HCT116 (cell line): ENCODE data around the gene GALNT18. TPM values are rescaled to one million over a fixed set of nuclear protein-coding genes. Genes with fewer than 3 reads are reported as not detected.

Experiments used
- ATAC-seq: fragments of 200-7000 bp; cut with Tn5 transposase; 2 replicates; pipeline ENCODE4 v1.9.1; 2020; ENCODE audit warnings: mild to moderate bottlenecking, moderate library complexity
- BruUV-seq: library from RNA; stranded (reverse); fragments of 400-500 nt; replicated peaks from 2 replicates; lab custom pipeline; 2021; lab: Mats Ljungman, UMichigan
- CTCF ChIA-PET: fragments of 300-600 bp; sonication (Branson Sonifier 250); formaldehyde crosslinking; loops from one replicate; lab custom pipeline; 2021; ENCODE audit warnings: antibody characterized with exemption; lab: Charles Lee
- POLR2A ChIA-PET: fragments of 300-600, 350-600 bp; sonication (Branson Sonifier 250); formaldehyde crosslinking; loops from one replicate; lab custom pipeline; 2021; ENCODE audit warnings: antibody characterized with exemption; lab: Charles Lee
- RAD21 ChIA-PET, 2 experiments: fragments of 300-600 bp; sonication (Branson Sonifier 250); formaldehyde crosslinking; loops; one replicate each; lab custom pipeline; 2023; ENCODE audit warnings: low total read pairs in 2 of 2; ENCODE audit not compliant: uncharacterized antibody in 2 of 2, unreplicated experiment in 2 of 2, low non-redundant PET in 1 of 2; lab: Charles Lee
- DNase-seq: peaks from one replicate; pipeline ENCODE4 v3.0.0-alpha.2; 2010; ENCODE audit warnings: low read depth, low spot score
- H2AFZ ChIP-seq: fragments of 200-600 bp; shearing (Covaris generic), sonication (generic); 2 replicates; pipeline ENCODE4 v1.6.1; 2017; ENCODE audit warnings: low read depth, mixed run types, mixed read lengths, antibody characterized with exemption, low read length; ENCODE audit not compliant: poor library complexity, severe bottlenecking
- H3K27ac ChIP-seq: 2 replicates; pipeline ENCODE4 v1.5.1; 2012; ENCODE audit warnings: low read depth, low read length
- H3K27me3 ChIP-seq: fragments of 200-600 bp; sonication (generic); 2 replicates; pipeline ENCODE4 v1.6.1; 2016; ENCODE audit warnings: mixed run types, low read length, mixed read lengths; ENCODE audit not compliant: insufficient read depth
- H3K36me3 ChIP-seq, 2 experiments: fragments of 200-500 bp in 1 of 2; fragments of 200-600 bp in 1 of 2; sonication (Bioruptor generic) in 1 of 2; sonication (generic) in 1 of 2; 2 replicates each; pipeline versions ENCODE4 v1.5.1 to v1.6.1; 2014 to 2016; ENCODE audit warnings: low read length in 2 of 2, inconsistent platforms in 1 of 2, mixed read lengths in 1 of 2, mixed run types in 1 of 2; ENCODE audit not compliant: insufficient read depth in 2 of 2, control insufficient read depth in 1 of 2
- H3K4me1 ChIP-seq, 2 experiments: fragments of 200-600 bp in 1 of 2; sonication (generic) in 1 of 2; 2 replicates each; pipeline versions ENCODE4 v1.5.1 to v1.6.1; 2012 to 2017; ENCODE audit warnings: low read length in 2 of 2, inconsistent platforms in 1 of 2, mild to moderate bottlenecking in 1 of 2, mixed read lengths in 1 of 2, mixed run types in 1 of 2, moderate library complexity in 1 of 2; ENCODE audit not compliant: insufficient read depth in 2 of 2, control insufficient read depth in 1 of 2
- H3K4me2 ChIP-seq: fragments of 200-600 bp; sonication (generic); 2 replicates; pipeline ENCODE4 v1.6.1; 2017; ENCODE audit warnings: mixed run types, low read length, mixed read lengths
- H3K4me3 ChIP-seq, 2 experiments: fragments of 200-600 bp in 1 of 2; sonication (generic) in 1 of 2; replicated peaks in 1 of 2; 2 replicates each; pipeline ENCODE4 v1.5.1; 2011 to 2016; ENCODE audit warnings: low read length in 2 of 2, control low read depth in 1 of 2, low read depth in 1 of 2, mild to moderate bottlenecking in 1 of 2, mixed read lengths in 1 of 2, mixed run types in 1 of 2
- H3K79me2 ChIP-seq: fragments of 200-600 bp; sonication (generic); 2 replicates; pipeline ENCODE4 v1.6.1; 2017; ENCODE audit warnings: mild to moderate bottlenecking, mixed run types, low read length, moderate library complexity, mixed read lengths; ENCODE audit not compliant: insufficient read depth
- H3K9ac ChIP-seq: fragments of 200-600 bp; sonication (generic); 2 replicates; pipeline ENCODE4 v1.6.1; 2016; ENCODE audit warnings: low read length, mixed read lengths
- H3K9me2 ChIP-seq: fragments of 200-600 bp; sonication (generic), shearing (Covaris generic); 2 replicates; pipeline ENCODE4 v1.6.1; 2017; ENCODE audit warnings: mixed run types, mild to moderate bottlenecking, moderate library complexity; ENCODE audit not compliant: insufficient read depth
- H3K9me3 ChIP-seq, 2 experiments: fragments of 200-500 bp in 1 of 2; fragments of 200-600 bp in 1 of 2; sonication (Bioruptor generic) in 1 of 2; sonication (generic) in 1 of 2; 2 replicates each; pipeline ENCODE4 v1.6.1; 2014 to 2017; ENCODE audit warnings: low read length in 2 of 2, mixed read lengths in 2 of 2, inconsistent platforms in 1 of 2, low read depth in 1 of 2, mild to moderate bottlenecking in 1 of 2, mixed run types in 1 of 2, moderate library complexity in 1 of 2; ENCODE audit not compliant: control insufficient read depth in 1 of 2, insufficient read depth in 1 of 2
- H4K20me1 ChIP-seq: fragments of 200-600 bp; sonication (generic), shearing (Covaris generic); 2 replicates; pipeline ENCODE4 v1.6.1; 2017; ENCODE audit warnings: mixed run types, mild to moderate bottlenecking, moderate library complexity; ENCODE audit not compliant: insufficient read depth
- CEBPB ChIP-seq: IDR thresholded peaks from 2 replicates; pipeline ENCODE4 v1.6.1; 2012; ENCODE audit warnings: low read depth
- CTCF ChIP-seq, 3 experiments: fragments of 200-600 bp in 1 of 3; sonication (generic) in 1 of 3; IDR thresholded peaks in 2 of 3; conservative IDR thresholded peaks in 1 of 3; 2 replicates each; pipeline ENCODE4 v1.5.1; 2012 to 2017; ENCODE audit warnings: low read depth in 2 of 3, low read length in 2 of 3, antibody characterized with exemption in 1 of 3, borderline replicate concordance in 1 of 3, control low read depth in 1 of 3, mild to moderate bottlenecking in 1 of 3, mixed read lengths in 1 of 3, mixed run types in 1 of 3, moderate library complexity in 1 of 3; ENCODE audit not compliant: insufficient read depth in 1 of 3
- EGR1 ChIP-seq: IDR thresholded peaks from 2 replicates; pipeline ENCODE4 v1.6.1; 2012; ENCODE audit warnings: low read depth
- ELF1 ChIP-seq: IDR thresholded peaks from 2 replicates; pipeline ENCODE4 v1.6.1; 2012; ENCODE audit warnings: low read depth, borderline replicate concordance
- EZH2 ChIP-seq: fragments of 200-600 bp; sonication (generic); IDR thresholded peaks from 2 replicates; pipeline ENCODE4 v1.6.1; 2017; ENCODE audit warnings: antibody characterized with exemption, mixed run types
- FOSL1 ChIP-seq: IDR thresholded peaks from 2 replicates; pipeline ENCODE4 v1.6.1; 2012; ENCODE audit warnings: low read depth
- MAX ChIP-seq: IDR thresholded peaks from 2 replicates; pipeline ENCODE4 v1.6.1; 2012
- POLR2A ChIP-seq: IDR thresholded peaks from 2 replicates; pipeline ENCODE4 v1.7.0; 2011; ENCODE audit warnings: borderline replicate concordance; ENCODE audit not compliant: insufficient read depth, insufficient read length; ENCODE audit errors: extremely low read depth
- POLR2AphosphoS5 ChIP-seq: IDR thresholded peaks from 2 replicates; pipeline ENCODE4 v1.6.1; 2011; ENCODE audit warnings: mild to moderate bottlenecking, low read depth, low read length, moderate library complexity
- RAD21 ChIP-seq: IDR thresholded peaks from 2 replicates; pipeline ENCODE4 v1.6.1; 2012; ENCODE audit warnings: low read depth, mild to moderate bottlenecking
- SRF ChIP-seq: IDR thresholded peaks from 2 replicates; pipeline ENCODE4 v1.6.1; 2012; ENCODE audit warnings: low read depth
- TCF7L2 ChIP-seq: IDR thresholded peaks from 2 replicates; pipeline ENCODE4 v1.7.0; 2011; ENCODE audit warnings: borderline replicate concordance, inconsistent platforms; ENCODE audit not compliant: insufficient read depth, insufficient read length; ENCODE audit errors: extremely low read depth
- ZNF274 ChIP-seq: fragments of 200-500 bp; sonication (Bioruptor generic); IDR thresholded peaks from 2 replicates; pipeline ENCODE4 v1.6.1; 2014; ENCODE audit warnings: mild to moderate bottlenecking, low read depth, low read length, inconsistent platforms
- intact Hi-C: fragments of 100-400 bp; cut with micrococcal nuclease; formaldehyde crosslinking; loops from 2 replicates; pipeline ENCODE4 v1.10.0; 2022
- total RNA-seq: library from RNA; stranded (reverse); gene quantifications from one replicate; pipeline ENCODE4 v1.2.1, GENCODE V29; 2021; ENCODE audit not compliant: unreplicated experiment

The GALNT18 gene
- total RNA-seq, 1 experiment from 2014 or later: 19.9 TPM

DNA sequence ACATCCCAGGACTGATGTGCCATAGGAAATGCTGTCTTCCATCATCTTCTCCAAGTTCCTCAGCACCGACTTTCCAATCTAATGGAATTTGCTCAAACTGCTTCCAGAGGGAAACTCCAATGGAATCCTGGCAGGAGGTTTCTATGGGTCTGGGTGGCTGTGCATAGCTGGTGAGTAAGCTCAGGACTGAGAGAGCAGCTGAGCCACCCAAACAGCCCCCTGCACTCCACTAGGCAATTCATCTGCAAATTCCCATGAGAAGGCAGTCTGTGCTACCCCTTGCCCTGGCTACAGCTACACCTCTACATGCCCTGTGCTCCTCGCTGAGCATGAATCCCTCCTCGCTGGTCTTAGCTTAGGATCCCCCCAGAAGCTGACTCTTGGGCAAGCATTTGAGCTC is 140.8 kb downstream of the GALNT18 start:
- Histone ChIP-seq H3K36me3 (no peaks in the 10 kb centered on the region), H3K9ac (no peak overlapping the region), H3K9me2 (no peaks in the 10 kb centered on the region), H2AFZ (no peak overlapping the region), H4K20me1 (no peaks in the 10 kb centered on the region), H3K79me2 (no peaks in the 10 kb centered on the region), H3K4me2 (no peak overlapping the region), H3K9me3 (no peaks in the 10 kb centered on the region), H3K27me3 (no peaks in the 10 kb centered on the region), H3K27ac (no peak overlapping the region), H3K4me1 (no peaks in the 10 kb centered on the region; a peak in 1 of 4 replicates), H3K4me3 (no peak overlapping the region)
- DNase-seq (no peak), ATAC-seq (no peak)
- ChIA-PET CTCF (no interaction called here), POLR2A (no interaction called here), RAD21 (no interaction called here)
- intact Hi-C loops: no loop called here
- no TSS peak for BruUV-seq
- no peak for TF ChIP-seq CEBPB
- TF ChIP-seq POLR2A: no peak
- TF ChIP-seq RAD21: no peak
- no peak for TF ChIP-seq MAX
- TF ChIP-seq ZNF274: no peak
- TF ChIP-seq FOSL1: no peak
- TF ChIP-seq ELF1: no peak
- no peak for TF ChIP-seq POLR2AphosphoS5
- TF ChIP-seq EGR1: no peak
- no peak for TF ChIP-seq EZH2
- TF ChIP-seq TCF7L2: no peak

DNA sequence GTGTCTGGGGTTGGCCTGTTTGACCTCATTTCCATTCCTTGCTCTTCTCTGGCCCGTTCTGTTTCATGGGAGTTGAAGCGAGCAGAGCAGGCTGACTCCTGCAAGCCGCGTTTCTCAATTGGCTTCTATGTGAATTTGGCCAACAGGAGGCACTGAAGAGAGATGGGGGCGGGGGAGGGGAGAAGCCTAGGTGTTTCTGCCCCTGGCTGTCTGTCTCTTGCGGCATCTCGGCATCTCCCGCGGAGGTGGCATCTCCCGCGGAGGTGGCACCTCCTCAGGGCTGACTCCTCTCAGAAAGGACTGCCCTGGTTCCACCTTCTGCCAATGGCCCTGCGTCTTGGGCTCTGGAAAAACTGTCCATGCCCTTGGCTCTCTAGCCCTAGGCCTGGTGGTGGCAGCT is 143.1 kb downstream of the GALNT18 start:
- POLR2A ChIA-PET: no interaction called here
- H2AFZ ChIP-seq: no peak overlapping the region
- intact Hi-C loops: no loop called here
- no TSS peak for BruUV-seq
- no peak for DNase-seq
- H3K79me2 ChIP-seq: no peaks in the 10 kb centered on the region
- no peaks in the 10 kb centered on the region for H4K20me1 ChIP-seq
- no peaks in the 10 kb centered on the region; a peak in 1 of 4 replicates for H3K4me1 ChIP-seq
- H3K9me2 ChIP-seq: no peaks in the 10 kb centered on the region
- ATAC-seq: no peak
- no peak overlapping the region for H3K4me3 ChIP-seq
- H3K9ac ChIP-seq: no peak overlapping the region
- no peak overlapping the region for H3K4me2 ChIP-seq
- RAD21 ChIA-PET: no interaction called here
- H3K27ac ChIP-seq: no peak overlapping the region
- no peak for TF ChIP-seq SRF
- TF ChIP-seq CTCF (IDR thresholded peaks at IDR 0.05 in 2 of 3, conservative IDR thresholded peaks at IDR 0.05 in 1 of 3; ENCODE audit: borderline replicate concordance in 1 of 3, insufficient read depth in 1 of 3, low read depth in 2 of 3, low read length in 2 of 3): peak in 2 of 3 experiments; percentile 26 to 43; a peak in 3 of 6 replicates
- CTCF ChIA-PET: no interaction called here
- H3K9me3 ChIP-seq: no peaks in the 10 kb centered on the region
- H3K36me3 ChIP-seq: no peaks in the 10 kb centered on the region
- no peaks in the 10 kb centered on the region for H3K27me3 ChIP-seq
